ENCODE results near the gene CDK1. TPM values are rescaled to one million over a fixed set of nuclear protein-coding genes. Genes with fewer than 3 reads are reported as not detected.
"Not testable (repeated sequence)": the region's sequence is repeated elsewhere in the genome, so short reads cannot be mapped to it uniquely, and the experiment has no call there.

The CDK1 gene
- total RNA-seq, 2 experiments from 2014 or later: 173 to 180 TPM

GRCh38 chr10:60820093-60820754 lies 41.9 kb downstream of the CDK1 start:
- Mint-ChIP-seq H3K36me3 (ENCODE audit: low read depth) (no peaks in the 10 kb centered on the region), H3K27me3 (ENCODE audit: low read depth) (no peaks in the 10 kb centered on the region), H3K9me3 (no peaks in the 10 kb centered on the region), H3K4me3 (no peak overlapping the region), H3K4me1 (ENCODE audit: low read depth) (no peaks in the 10 kb centered on the region), H3K27ac (no peak overlapping the region)
- intact Hi-C loops (cut with micrococcal nuclease): no loop called here
- no peak for DNase-seq
- CTCF ChIA-PET: interaction anchor here (0.6 to 1.3 kb wide), 2 partner anchors 129 to 913 kb away, joined by 4 read pairs; no protein-coding TSS in a partner anchor

GRCh38 chr10:60821656-60822055 lies 43.4 kb downstream of the CDK1 start:
- H3K27ac Mint-ChIP-seq: no peak overlapping the region
- no peak overlapping the region for H3K4me3 Mint-ChIP-seq
- CTCF ChIA-PET: no interaction called here
- no peaks in the 10 kb centered on the region for H3K4me1 Mint-ChIP-seq (ENCODE audit: low read depth)
- no peaks in the 10 kb centered on the region for H3K27me3 Mint-ChIP-seq (ENCODE audit: low read depth)
- DNase-seq: no peak
- intact Hi-C loops (cut with micrococcal nuclease): no loop called here
- H3K9me3 Mint-ChIP-seq: no peaks in the 10 kb centered on the region
- no peaks in the 10 kb centered on the region for H3K36me3 Mint-ChIP-seq (ENCODE audit: low read depth)

- Mint-ChIP-seq H3K4me1 (ENCODE audit: low read depth) (peaks cover under 1% of the 10 kb centered on the region), H3K36me3 (ENCODE audit: low read depth) (no peaks in the 10 kb centered on the region), H3K4me3 (no peak overlapping the region), H3K27me3 (ENCODE audit: low read depth) (no peaks in the 10 kb centered on the region), H3K9me3 (no peaks in the 10 kb centered on the region), H3K27ac (no peak overlapping the region)
- CTCF ChIA-PET: no interaction called here
- intact Hi-C loops (cut with micrococcal nuclease): no loop called here
- no peak for DNase-seq
Observed at GRCh38 chr10:60822809-60823208, 44.5 kb downstream of the CDK1 start.

GRCh38 chr10:60823324-60823723 lies 45.0 kb downstream of the CDK1 start:
- Mint-ChIP-seq H3K4me3 (no peak overlapping the region), H3K27ac (no peak overlapping the region), H3K9me3 (no peaks in the 10 kb centered on the region), H3K27me3 (ENCODE audit: low read depth) (no peaks in the 10 kb centered on the region), H3K4me1 (ENCODE audit: low read depth) (peaks cover 3% of the 10 kb centered on the region), H3K36me3 (ENCODE audit: low read depth) (no peaks in the 10 kb centered on the region)
- CTCF ChIA-PET: no interaction called here
- intact Hi-C loops (cut with micrococcal nuclease): no loop called here
- no peak for DNase-seq

GRCh38 chr10:60825520-60825919 lies 47.2 kb downstream of the CDK1 start:
- CTCF ChIA-PET: no interaction called here
- intact Hi-C loops (cut with micrococcal nuclease): no loop called here
- Mint-ChIP-seq H3K27ac (no peak overlapping the region), H3K9me3 (no peaks in the 10 kb centered on the region), H3K36me3 (ENCODE audit: low read depth) (no peaks in the 10 kb centered on the region), H3K4me3 (no peak overlapping the region), H3K27me3 (ENCODE audit: low read depth) (no peaks in the 10 kb centered on the region), H3K4me1 (ENCODE audit: low read depth) (peaks cover 5% of the 10 kb centered on the region)
- no peak for DNase-seq

- intact Hi-C loops (cut with micrococcal nuclease): no loop called here
- H3K36me3 Mint-ChIP-seq (ENCODE audit: low read depth): no peaks in the 10 kb centered on the region
- CTCF ChIA-PET: no interaction called here
- no peak for DNase-seq
- H3K4me1 Mint-ChIP-seq (ENCODE audit: low read depth): peaks cover 5% of the 10 kb centered on the region
- H3K4me3 Mint-ChIP-seq: no peak overlapping the region
- H3K27me3 Mint-ChIP-seq (ENCODE audit: low read depth): no peaks in the 10 kb centered on the region
- H3K9me3 Mint-ChIP-seq: no peaks in the 10 kb centered on the region
- H3K27ac Mint-ChIP-seq: no peak overlapping the region
Observed at GRCh38 chr10:60827791-60828488, 49.7 kb downstream of the CDK1 start.

- H3K4me3 Mint-ChIP-seq: no peak overlapping the region
- no peak overlapping the region for H3K27ac Mint-ChIP-seq
- no peaks in the 10 kb centered on the region for H3K27me3 Mint-ChIP-seq (ENCODE audit: low read depth)
- no peaks in the 10 kb centered on the region for H3K9me3 Mint-ChIP-seq
- intact Hi-C loops (cut with micrococcal nuclease): no loop called here
- DNase-seq: no peak
- CTCF ChIA-PET: no interaction called here
- peaks cover 5% of the 10 kb centered on the region for H3K4me1 Mint-ChIP-seq (ENCODE audit: low read depth)
- H3K36me3 Mint-ChIP-seq (ENCODE audit: low read depth): no peaks in the 10 kb centered on the region
Observed at GRCh38 chr10:60828489-60828852, 50.2 kb downstream of the CDK1 start.

- H3K4me3 Mint-ChIP-seq; H3K27ac Mint-ChIP-seq; H3K36me3 Mint-ChIP-seq (ENCODE audit: low read depth); H3K9me3 Mint-ChIP-seq; intact Hi-C loops (cut with micrococcal nuclease); H3K27me3 Mint-ChIP-seq (ENCODE audit: low read depth); H3K4me1 Mint-ChIP-seq (ENCODE audit: low read depth); DNase-seq; CTCF ChIA-PET: not testable (repeated sequence)
Observed at GRCh38 chr10:60832136-60832535, 53.9 kb downstream of the CDK1 start.

GRCh38 chr10:60834401-60834800 lies 56.1 kb downstream of the CDK1 start:
- CTCF ChIA-PET: no interaction called here
- no peak for DNase-seq
- no peaks in the 10 kb centered on the region for H3K9me3 Mint-ChIP-seq
- no peak overlapping the region for H3K4me3 Mint-ChIP-seq
- no peaks in the 10 kb centered on the region for H3K4me1 Mint-ChIP-seq (ENCODE audit: low read depth)
- no peaks in the 10 kb centered on the region for H3K27me3 Mint-ChIP-seq (ENCODE audit: low read depth)
- H3K27ac Mint-ChIP-seq: no peak overlapping the region
- intact Hi-C loops (cut with micrococcal nuclease): no loop called here
- H3K36me3 Mint-ChIP-seq (ENCODE audit: low read depth): no peaks in the 10 kb centered on the region

GRCh38 chr10:60835049-60835448 lies 56.8 kb downstream of the CDK1 start:
- no peak for DNase-seq
- Mint-ChIP-seq H3K27me3 (ENCODE audit: low read depth) (no peaks in the 10 kb centered on the region), H3K27ac (no peak overlapping the region), H3K4me3 (no peak overlapping the region), H3K4me1 (ENCODE audit: low read depth) (no peaks in the 10 kb centered on the region), H3K36me3 (ENCODE audit: low read depth) (no peaks in the 10 kb centered on the region), H3K9me3 (no peaks in the 10 kb centered on the region)
- intact Hi-C loops (cut with micrococcal nuclease): no loop called here
- CTCF ChIA-PET: no interaction called here

- H3K36me3 Mint-ChIP-seq (ENCODE audit: low read depth): not testable (repeated sequence)
Observed at GRCh38 chr10:60841227-60841626, 62.9 kb downstream of the CDK1 start.

GRCh38 chr10:60842694-60843093 lies 64.4 kb downstream of the CDK1 start:
- Mint-ChIP-seq H3K27me3 (ENCODE audit: low read depth) (no peaks in the 10 kb centered on the region), H3K4me3 (no peak overlapping the region), H3K4me1 (ENCODE audit: low read depth) (no peaks in the 10 kb centered on the region), H3K9me3 (no peaks in the 10 kb centered on the region), H3K27ac (no peak overlapping the region), H3K36me3 (ENCODE audit: low read depth) (no peaks in the 10 kb centered on the region)
- DNase-seq: no peak
- intact Hi-C loops (cut with micrococcal nuclease): no loop called here
- CTCF ChIA-PET: no interaction called here

More at GRCh38 chr10:60841227-60841626, 62.9 kb downstream of the CDK1 start:
- H3K27ac Mint-ChIP-seq; H3K4me1 Mint-ChIP-seq (ENCODE audit: low read depth); H3K9me3 Mint-ChIP-seq; DNase-seq; H3K27me3 Mint-ChIP-seq (ENCODE audit: low read depth); intact Hi-C loops (cut with micrococcal nuclease); H3K4me3 Mint-ChIP-seq: not testable (repeated sequence)
- CTCF ChIA-PET: interaction anchor here (0.6 kb wide), 1 partner anchor 11 kb away, joined by 3 read pairs; no protein-coding TSS in a partner anchor

Data from activated naive CD4-positive, alpha-beta T cell treated with anti-CD3 and anti-CD28 coated beads for 36 hours (primary cell).